Ascending aorta (tissue), 2 donors: ENCODE data around the gene ME2. TPM values are rescaled to one million over a fixed set of nuclear protein-coding genes. Genes with fewer than 3 reads are reported as not detected.

Experiments
- DNase-seq, 2 donors: peaks; one replicate each; pipeline ENCODE4 v3.0.0-alpha.2; 2019; ENCODE audit warnings: low spot score in 2 of 2
- H3K27ac ChIP-seq, 2 donors: fragments of 200-600 bp; sonication (generic); one replicate each; pipeline ENCODE4 v1.5.1; 2016 to 2017; ENCODE audit warnings: mild to moderate bottlenecking in 1 of 2
- H3K27me3 ChIP-seq: fragments of 200-600 bp; sonication (generic); one replicate; pipeline ENCODE4 v1.5.1; 2017
- H3K36me3 ChIP-seq, 2 donors: fragments of 200-600 bp; sonication (generic); one replicate each; pipeline ENCODE4 v1.5.1; 2016
- H3K4me1 ChIP-seq, 2 donors: fragments of 200-600 bp; sonication (generic); one replicate each; pipeline ENCODE4 v1.5.1; 2016 to 2017; ENCODE audit warnings: mild to moderate bottlenecking in 1 of 2
- H3K4me3 ChIP-seq, 2 donors: fragments of 200-600 bp; sonication (generic); one replicate each; pipeline ENCODE4 v1.5.1; 2016 to 2017; ENCODE audit warnings: mild to moderate bottlenecking in 1 of 2
- H3K9me3 ChIP-seq, 2 donors: fragments of 200-600 bp; sonication (generic); one replicate each; pipeline ENCODE4 v1.5.1; 2016
- intact Hi-C: fragments of 100-400 bp; cut with DNase I; formaldehyde crosslinking; loops from one replicate; pipeline ENCODE4 v1.15.1; 2023
- total RNA-seq: library from RNA; depleted of rRNA; stranded (reverse); fragments of >200 nt; gene quantifications from one replicate; pipeline ENCODE4 v1.1.0, GENCODE V29; 2016
- TF ChIP-seq, protein P1 (sequence below), 3 experiments: fragments of 200-600 bp in 2 of 3; fragments of 450-650 bp in 1 of 3; sonication (generic) in 2 of 3; IDR thresholded peaks; one replicate each; pipeline ENCODE4 v1.5.1; 2016 to 2019; ENCODE audit warnings: antibody characterized with exemption in 3 of 3, mild to moderate bottlenecking in 1 of 3, moderate library complexity in 1 of 3

ME2 gene
- total RNA-seq, 1 donor from 2014 or later = 27.4 TPM

DNA sequence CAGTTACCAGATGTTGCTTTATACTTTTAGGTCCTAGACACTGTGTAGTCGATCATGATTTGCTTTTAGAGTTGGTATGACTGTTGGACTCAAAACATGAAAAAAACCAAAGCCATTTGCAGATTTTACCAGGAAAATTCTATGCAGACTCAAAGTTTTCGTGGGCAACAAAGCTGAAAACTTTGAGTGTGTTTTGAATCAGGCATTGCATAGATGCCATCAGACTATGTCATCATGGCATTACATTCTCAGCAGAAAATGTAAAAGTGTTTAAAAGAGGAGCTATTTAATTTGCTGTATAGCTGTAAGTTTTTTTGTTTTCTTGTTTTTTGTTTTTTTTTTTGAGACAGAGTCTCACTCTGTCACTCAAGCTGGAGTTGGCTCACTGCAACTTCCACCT, 45.5 kb downstream of the ME2 start:
- peaks cover 14 to 58% of the 10 kb centered on the region in 2 donors for H3K36me3 ChIP-seq
- no peaks in the 10 kb centered on the region for H3K27me3 ChIP-seq
- TF ChIP-seq, protein P1, sequence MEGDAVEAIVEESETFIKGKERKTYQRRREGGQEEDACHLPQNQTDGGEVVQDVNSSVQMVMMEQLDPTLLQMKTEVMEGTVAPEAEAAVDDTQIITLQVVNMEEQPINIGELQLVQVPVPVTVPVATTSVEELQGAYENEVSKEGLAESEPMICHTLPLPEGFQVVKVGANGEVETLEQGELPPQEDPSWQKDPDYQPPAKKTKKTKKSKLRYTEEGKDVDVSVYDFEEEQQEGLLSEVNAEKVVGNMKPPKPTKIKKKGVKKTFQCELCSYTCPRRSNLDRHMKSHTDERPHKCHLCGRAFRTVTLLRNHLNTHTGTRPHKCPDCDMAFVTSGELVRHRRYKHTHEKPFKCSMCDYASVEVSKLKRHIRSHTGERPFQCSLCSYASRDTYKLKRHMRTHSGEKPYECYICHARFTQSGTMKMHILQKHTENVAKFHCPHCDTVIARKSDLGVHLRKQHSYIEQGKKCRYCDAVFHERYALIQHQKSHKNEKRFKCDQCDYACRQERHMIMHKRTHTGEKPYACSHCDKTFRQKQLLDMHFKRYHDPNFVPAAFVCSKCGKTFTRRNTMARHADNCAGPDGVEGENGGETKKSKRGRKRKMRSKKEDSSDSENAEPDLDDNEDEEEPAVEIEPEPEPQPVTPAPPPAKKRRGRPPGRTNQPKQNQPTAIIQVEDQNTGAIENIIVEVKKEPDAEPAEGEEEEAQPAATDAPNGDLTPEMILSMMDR (IDR thresholded peaks at IDR 0.05) = no peak
- intact Hi-C loops = no loop called here
- no peaks in the 10 kb centered on the region for H3K4me1 ChIP-seq
- no peak overlapping the region for H3K4me3 ChIP-seq
- H3K27ac ChIP-seq = no peak overlapping the region
- DNase-seq = no peak
- no peaks in the 10 kb centered on the region for H3K9me3 ChIP-seq

DNA sequence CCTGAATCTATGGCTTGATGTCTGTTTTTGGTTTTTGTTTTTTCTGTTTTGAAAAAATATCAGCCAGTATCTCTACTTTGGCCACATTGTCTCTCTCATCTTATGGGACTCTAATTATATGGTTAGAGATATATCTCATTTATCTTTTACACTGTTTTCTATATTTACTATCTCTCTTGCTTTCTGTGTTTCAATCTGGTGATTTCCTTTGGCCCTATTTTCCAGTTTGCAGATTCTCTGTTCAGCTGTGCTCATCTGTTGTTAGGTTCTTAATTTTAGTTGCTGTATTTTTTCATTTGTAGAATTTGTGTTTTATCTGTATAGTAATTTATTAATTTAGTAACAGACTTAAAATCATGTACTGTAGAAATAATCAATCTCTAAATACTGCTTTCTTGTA, 47.6 kb downstream of the ME2 start:
- Histone ChIP-seq H3K27me3 (no peaks in the 10 kb centered on the region), H3K4me3 (no peak overlapping the region), H3K9me3 (no peaks in the 10 kb centered on the region), H3K36me3 (peaks cover 10 to 46% of the 10 kb centered on the region in 2 donors), H3K27ac (no peak overlapping the region), H3K4me1 (no peaks in the 10 kb centered on the region)
- no peak for DNase-seq
- TF ChIP-seq, protein P1 (IDR thresholded peaks at IDR 0.05) = no peak
- intact Hi-C loops = no loop called here

DNA sequence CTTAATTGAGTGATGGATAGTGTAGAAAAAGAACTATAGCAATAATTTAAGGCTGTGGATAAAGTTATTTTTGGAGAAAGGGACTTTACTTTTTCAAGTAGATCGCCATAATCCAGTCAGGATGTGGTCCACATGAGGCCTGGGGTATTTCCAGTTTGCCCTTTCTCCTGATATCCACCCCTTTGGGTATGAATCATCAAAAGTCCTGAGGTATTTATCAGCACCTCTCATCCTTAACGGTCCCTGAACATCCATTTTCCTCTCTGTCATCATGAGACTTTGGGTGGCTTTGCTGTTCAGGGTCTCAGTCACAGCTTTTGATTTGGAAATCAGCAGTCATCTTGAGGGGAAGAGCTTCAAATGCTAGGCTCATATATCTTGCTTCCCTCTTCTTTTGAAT, 49.6 kb downstream of the ME2 start:
- no peak for DNase-seq
- TF ChIP-seq, protein P1 (IDR thresholded peaks at IDR 0.05) = no peak
- H3K4me1 ChIP-seq = no peaks in the 10 kb centered on the region
- intact Hi-C loops = no loop called here
- H3K4me3 ChIP-seq = no peak overlapping the region
- H3K27ac ChIP-seq = no peak overlapping the region
- peaks cover 10 to 37% of the 10 kb centered on the region in 2 donors for H3K36me3 ChIP-seq
- H3K27me3 ChIP-seq = no peaks in the 10 kb centered on the region
- no peaks in the 10 kb centered on the region for H3K9me3 ChIP-seq

DNA sequence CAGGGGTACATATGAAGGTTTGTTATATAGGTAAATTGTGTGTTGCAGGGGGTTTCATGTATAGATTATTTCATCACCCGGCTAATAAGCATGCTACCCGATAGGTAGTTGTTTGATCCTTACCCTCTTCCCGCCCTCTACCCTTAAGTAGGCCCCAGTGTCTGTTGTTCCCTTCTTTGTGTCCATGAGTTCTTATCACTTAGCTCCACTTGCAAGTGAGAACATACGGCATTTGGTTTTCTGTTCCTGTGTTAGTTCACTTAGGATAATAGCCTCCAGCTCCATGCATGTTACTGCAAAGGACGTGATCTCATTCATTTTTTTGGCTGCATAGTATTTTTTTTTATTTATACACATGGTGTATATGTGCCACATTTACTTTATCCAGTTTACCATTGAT, 54.8 kb downstream of the ME2 start:
- intact Hi-C loops = no loop called here
- TF ChIP-seq, protein P1 (IDR thresholded peaks at IDR 0.05) = no peak
- Histone ChIP-seq H3K27ac (no peak overlapping the region), H3K36me3 (peaks cover 0 to 8% of the 10 kb centered on the region in 2 donors), H3K9me3 (no peaks in the 10 kb centered on the region), H3K4me3 (no peak overlapping the region), H3K27me3 (no peaks in the 10 kb centered on the region), H3K4me1 (no peaks in the 10 kb centered on the region)
- no peak for DNase-seq

DNA sequence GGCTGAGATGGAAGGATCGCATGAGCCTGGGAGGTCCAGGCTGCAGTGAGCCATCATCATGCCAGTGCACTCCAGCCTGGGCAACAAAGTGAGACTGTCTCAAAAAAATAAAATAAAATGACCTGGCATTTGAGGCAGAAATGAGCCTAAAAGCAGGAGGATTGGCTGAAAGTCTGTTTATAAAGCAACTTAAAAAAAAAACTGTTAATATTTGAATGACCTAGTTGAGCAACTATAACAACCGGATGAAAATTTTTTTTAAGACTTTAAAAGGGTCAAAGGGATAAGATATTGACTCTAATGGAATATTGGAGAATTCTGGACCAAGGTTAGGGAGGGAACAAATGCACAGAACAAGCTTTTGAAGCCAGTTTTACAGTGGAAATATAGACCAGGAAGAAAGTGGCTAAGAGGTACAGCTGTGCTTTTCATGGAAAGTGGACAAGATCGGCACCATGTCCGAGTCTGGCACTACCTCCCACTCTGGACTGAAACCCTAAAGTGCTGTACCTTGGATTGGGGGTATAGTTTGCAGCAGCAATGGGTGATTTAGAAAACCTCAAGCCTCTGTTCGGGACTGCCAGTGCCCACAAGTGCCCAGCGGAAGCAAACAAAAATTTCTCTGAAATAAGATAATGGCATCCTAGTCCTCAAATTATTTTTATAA, 55.8 kb downstream of the ME2 start:
- DNase-seq = no peak
- Histone ChIP-seq H3K9me3 (no peaks in the 10 kb centered on the region), H3K4me1 (no peaks in the 10 kb centered on the region), H3K27ac (no peak overlapping the region), H3K36me3 (peaks cover 0 to 8% of the 10 kb centered on the region in 2 donors), H3K27me3 (no peaks in the 10 kb centered on the region), H3K4me3 (no peak overlapping the region)
- TF ChIP-seq, protein P1 (IDR thresholded peaks at IDR 0.05) = no peak
- intact Hi-C loops = no loop called here
